NCI-H187 (cell line): ENCODE measurements around the gene OR52B6.
"Not testable (repeated sequence)": the region's sequence is repeated elsewhere in the genome, so short reads cannot be mapped to it uniquely, and the experiment has no call there.

Source experiments
- DNase-seq, 2 experiments: peaks; one replicate each; lab custom pipeline; 2025; lab: John Stamatoyannopoulos, UW

The OR52B6 gene

DNA sequence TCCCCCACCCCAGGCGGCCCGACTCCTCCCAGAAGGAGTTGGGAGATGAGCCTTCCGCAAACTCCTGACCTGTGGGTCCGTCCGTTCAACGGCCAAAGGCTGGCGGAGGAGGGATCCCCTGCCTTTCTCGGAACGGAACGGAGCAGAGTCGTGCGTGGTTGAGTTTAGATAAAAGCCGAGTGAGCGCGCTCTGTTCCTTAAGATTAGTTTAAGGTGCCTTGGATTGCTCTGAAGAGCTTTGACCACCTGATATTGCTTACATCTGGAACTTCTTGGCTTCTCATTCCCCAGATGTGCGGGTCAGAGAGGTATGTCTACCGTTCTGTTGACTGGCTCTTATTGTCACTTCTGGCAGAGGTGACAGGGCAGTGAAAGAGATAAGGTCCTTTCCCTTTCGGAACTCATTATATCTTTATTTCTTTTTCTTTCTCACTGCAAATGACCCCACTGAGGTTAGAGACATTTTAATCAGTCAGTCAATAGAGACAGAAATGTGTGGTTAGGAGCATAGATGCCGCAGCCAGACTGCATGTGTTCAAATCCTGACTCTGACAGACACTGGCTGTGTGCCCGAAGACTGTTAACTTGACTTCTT, 16.0 kb downstream of the OR52B6 start, which contains the start of gene TRIM6:
TSS of gene TRIM6 (plus strand) at position 31 of the 595 bp plus-strand sequence. CDS start at position 292, 261 bp downstream.
- DNase-seq, result no peak

DNA sequence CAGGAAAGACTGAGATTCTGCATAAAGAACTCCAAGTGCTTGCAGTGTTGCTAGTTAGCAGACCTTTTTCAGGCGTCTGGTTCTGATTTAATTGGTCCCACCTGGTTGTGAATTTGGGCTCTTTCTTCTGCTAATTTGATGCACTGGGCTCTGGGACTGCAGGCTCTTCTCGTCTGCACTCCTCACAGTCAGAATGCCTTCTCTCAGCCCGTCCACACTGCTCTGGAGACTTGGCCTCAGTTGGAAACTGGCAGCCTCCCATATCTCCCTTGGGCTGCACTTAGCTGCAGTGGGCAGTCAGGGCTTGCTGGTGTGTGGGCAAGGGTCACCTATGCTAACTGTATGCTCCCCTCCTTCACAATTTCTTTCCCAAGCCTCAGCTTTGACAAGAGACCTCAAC, 17.3 kb downstream of the OR52B6 start:
- no peak for DNase-seq

DNA sequence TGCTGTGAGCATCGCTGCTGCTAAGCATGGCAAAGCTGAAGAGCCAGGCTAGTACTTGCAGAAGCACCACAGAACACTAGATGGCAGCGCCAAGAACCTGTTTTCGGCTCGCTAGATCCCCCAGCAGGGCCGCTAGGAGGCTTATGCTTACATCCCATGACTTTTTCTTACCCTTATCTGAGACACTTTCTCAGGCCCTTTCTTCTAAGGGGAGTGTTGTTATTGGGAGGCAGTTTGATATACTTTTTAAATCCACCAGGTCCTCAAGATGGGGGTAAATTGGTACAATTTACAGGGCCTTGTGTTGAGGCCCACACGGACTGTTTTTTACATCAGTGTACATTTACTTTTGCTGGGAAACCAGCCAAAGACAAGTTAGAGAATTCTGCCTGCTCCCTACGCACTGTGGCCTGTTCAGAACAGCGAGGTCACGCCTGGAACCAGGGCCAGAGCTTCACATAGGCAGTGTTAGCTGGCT, 19.7 kb downstream of the OR52B6 start:
- DNase-seq, result no peak

DNA sequence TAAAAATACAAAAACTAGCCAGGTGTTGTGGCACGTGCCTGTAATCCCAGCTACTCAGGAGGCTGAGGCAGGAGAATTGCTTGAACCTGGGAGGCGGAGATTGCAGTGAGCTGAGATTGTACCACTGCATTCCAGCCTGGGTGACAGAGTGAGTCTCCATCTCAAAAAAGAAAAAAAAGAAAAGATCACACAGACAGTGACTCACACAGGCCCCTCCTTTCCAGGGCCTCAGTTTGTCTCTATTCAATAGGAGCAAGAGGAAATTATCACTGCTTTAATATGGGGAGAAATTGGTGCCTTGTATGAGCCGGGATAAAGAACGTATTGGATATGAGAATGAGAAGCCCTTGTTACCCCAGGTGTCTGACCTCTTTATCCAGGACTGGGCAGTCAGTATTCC, 22.1 kb downstream of the OR52B6 start:
- DNase-seq, result not testable (repeated sequence)

DNA sequence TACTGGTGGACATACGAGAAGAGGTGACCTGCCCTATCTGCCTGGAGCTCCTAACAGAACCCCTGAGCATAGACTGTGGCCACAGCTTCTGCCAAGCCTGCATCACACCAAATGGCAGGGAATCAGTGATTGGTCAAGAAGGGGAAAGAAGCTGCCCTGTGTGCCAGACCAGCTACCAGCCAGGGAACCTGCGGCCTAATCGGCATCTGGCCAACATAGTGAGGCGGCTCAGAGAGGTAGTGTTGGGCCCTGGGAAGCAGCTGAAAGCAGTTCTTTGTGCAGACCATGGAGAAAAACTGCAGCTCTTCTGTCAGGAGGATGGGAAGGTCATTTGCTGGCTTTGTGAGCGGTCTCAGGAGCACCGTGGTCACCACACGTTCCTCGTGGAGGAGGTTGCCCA, 22.6 kb downstream of the OR52B6 start:
- no peak for DNase-seq

DNA sequence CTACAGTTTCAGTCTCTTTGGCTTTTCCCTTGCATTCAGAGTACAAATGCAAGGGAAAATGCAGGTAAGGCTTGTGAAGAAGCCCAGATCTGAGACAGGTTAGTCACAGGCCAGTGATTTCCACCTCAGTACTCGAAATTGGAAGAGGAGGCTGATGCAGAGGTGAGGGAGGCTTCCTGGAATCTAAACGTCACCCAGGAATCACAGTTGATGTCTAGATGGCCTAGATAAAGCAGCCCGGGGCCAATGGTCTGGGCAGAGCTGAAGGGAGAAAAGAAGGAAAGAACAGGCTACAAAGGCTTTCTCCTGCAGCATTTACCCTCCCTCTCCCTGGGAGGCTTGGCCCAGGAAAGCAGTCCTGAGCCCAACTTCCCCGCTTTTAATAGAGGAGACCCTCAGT, 24.2 kb downstream of the OR52B6 start:
- no peak for DNase-seq

DNA sequence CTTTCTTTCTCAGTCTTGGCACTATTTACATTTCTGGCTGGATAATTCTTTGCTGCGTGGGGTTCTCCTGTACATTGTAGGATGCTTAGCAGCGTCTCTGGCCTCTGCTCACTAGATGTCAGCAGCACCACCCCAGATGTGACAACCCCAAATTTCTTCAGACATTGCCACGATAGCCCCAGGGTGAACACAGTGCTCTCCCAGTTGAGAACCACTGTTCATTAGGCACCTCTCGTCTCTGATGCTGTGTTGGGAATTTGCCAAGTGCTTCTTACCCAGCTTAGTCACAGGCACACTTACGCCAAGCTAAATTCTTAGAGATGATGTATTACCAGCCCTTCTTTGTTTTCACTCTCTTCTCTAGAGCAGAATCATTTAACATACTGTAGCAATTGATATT, 25.2 kb downstream of the OR52B6 start:
- no peak for DNase-seq

DNA sequence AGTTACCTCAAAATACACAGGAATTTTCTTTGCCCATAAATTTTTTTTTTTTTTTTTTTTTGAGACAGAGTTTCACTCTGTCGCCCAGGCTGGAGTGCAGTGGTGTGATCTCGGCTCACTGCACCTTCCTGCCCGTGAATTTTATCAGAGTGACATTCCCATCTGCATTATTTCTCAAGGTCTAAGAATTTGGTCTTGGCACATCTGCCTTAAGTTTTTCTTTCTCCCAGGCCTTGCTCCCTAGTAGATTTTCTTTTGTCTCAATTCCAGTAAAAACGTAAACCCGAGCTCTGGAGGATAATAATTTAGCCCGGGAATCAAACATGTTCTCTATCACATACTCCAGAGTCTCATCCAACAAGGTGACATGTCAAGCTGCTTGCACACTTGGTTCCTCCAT, 28.1 kb downstream of the OR52B6 start:
- DNase-seq, result no peak

DNA sequence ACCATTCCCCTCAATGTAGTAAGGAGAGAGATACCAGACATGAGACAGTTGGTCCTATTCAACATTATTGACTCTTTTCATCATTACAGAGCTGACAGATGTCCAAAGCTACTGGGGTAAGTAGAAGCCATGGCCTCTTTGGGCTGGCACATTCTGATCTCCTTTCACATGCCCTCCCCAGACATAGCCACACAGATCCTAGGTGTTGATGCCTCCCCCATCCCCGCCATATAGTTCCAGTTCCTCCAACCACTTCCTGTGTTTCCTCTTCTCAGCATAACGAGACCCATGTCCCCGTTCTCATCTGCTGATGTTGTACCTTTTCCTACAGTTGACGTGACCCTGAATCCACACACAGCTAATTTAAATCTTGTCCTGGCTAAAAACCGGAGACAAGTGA, 29.8 kb downstream of the OR52B6 start:
- DNase-seq, result no peak

DNA sequence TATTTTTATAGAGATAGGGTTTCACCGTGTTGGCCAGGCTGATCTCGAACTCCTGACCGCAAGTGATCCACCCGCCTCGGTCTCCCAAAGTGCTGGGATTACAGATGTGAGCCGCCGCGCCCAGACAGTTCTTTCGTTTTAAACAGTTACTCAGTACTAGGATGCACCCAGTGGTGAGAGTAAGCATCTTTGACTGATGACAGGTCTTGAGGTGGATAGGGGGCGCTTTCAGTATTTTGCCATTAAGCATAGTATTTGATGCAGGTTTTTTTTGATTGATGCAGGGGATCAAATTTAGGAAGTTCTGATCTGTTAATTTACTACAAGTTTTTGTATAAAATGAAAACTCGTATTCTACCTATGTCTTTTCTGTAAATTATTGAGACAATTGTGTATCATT, 30.9 kb downstream of the OR52B6 start:
- DNase-seq, result no peak

DNA sequence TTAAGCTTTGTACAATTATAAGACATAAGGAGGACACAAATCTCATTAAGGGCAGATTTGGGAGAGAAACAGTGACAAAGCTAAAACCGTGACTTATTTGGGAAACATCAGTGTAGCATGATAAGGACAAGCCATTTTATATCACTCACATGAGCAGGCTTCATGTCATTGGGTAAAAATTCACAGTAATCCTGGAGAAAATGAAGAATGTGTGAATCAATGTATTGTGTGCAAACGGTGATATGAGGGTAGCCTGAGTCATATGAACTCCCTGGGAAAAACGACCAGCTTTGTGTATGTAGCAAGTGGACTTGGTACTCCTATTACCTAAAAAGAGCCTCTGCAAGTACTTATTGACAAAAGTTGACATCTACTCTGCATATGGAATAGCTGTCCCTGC, 38.1 kb downstream of the OR52B6 start:
- no peak for DNase-seq

DNA sequence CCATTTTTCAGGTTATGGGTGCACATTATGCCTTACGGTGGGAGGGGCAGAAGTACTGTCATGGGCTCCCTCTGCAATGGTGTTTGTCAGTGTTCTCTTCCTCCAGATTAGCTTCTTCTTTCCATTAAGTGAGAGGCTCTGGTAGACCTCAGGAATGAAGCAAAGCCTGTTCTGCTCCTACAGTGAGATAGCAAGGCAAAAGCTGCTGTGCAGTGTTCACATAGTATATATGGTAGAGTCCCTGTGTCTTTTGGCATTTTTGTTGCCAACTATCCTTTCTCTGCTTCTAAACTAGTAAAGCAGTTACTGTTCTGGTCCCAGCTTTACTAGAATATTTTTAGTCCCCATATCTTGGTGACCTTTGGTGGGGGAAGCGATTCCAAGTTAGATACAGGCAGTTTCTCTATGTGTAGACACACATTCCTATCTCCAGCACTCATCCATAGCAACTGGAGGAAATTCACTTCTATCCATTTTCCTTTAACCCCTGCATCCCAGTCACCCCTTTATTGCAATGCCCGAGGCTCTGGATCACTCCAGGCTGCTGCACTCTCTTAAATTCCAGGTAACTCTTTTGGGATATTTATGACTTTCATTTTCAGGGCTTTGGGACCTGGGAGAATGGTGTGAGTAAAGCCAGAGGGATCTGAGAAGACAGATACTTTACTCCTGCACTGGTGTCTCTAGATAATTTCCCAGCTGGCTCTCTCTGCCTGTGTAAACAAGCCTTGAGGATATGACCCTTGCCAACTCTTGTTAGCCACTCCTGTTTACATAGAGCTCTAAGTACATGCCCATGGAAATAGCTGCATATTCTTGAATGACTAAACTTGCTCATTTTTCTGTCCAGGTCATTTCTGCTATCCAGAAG, 40.2 kb downstream of the OR52B6 start:
- no peak for DNase-seq

DNA sequence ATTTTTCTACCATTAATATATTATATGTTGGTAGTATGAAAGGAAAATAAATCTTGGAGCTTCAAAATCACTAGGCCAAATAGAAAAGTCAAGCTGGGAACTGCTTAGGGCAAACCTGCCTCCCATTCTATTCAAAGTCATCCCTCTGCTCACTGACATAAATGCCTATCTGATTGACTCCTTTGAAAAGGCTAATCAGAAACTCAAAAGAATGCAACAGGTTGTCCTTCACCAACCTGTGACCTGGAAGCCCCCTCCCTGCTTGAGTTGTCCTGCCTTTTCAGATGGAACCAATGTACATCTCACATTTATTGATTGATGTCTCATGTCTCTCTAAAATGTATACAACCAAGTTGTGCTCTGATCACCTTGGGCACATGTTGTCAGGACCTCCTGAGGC, 40.9 kb downstream of the OR52B6 start:
- DNase-seq, result no peak

DNA sequence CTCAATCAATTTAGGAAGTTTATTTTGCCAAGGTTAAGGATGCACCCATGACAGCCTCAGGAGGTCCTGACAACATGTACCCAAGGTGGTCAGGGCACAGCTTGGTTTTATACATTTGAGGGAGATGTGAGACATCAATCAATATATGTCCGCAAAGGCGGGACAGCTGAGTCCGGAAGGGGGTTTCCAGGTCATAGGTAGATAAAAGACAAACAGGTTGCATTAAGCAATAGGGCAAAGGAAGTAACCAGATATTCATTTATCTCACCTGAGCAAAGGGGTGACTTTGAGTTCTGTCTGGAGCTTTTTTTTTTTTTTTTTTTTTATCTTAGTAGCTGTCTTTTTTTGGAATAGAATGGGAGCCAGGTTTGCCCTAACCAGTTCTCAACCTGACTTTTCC, 42.1 kb downstream of the OR52B6 start:
- DNase-seq, result no peak

DNA sequence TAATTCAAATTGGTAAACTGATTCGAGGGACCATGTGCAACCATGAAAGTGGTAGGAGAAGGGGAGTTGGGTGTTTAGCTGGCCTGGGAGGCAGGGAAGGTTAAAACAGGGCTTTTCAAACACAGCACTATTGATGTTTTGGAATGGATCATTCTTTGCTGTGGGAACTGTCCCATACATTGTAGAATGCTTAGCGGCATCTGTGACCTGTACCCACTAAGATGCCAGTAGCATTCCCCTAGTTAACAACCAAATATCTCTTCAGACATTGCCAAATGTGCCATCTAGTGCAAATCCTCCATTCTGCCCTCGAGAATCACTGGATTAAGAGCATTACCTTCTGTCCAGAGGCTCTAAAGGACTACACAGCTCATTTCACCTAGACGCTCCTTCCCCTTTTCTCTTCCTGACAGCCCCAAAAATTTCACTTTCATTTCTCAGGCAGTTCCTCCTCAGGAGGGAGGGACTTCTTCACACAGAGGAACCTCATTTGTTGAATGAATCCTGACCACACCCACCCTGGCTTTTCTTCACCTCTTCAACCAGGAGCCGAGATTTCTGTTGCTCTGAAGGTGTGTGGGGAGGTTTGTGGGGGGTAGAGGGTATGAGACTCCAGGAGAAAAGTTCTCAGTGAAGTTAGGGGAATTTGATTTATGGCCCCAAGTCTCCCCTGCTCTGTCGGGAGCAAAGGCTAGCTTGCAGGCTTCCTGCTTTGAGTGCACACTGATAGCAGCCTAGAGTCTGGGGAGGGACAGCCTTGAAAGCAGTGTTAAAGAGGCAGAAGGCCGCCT, 44.0 kb downstream of the OR52B6 start, which contains the start of gene TRIM34:
TSS of gene TRIM34 (plus strand) at position 513 of the 791 bp plus-strand sequence. CDS start 7,331 bp downstream, outside the sequence.
- DNase-seq, result no peak

DNA sequence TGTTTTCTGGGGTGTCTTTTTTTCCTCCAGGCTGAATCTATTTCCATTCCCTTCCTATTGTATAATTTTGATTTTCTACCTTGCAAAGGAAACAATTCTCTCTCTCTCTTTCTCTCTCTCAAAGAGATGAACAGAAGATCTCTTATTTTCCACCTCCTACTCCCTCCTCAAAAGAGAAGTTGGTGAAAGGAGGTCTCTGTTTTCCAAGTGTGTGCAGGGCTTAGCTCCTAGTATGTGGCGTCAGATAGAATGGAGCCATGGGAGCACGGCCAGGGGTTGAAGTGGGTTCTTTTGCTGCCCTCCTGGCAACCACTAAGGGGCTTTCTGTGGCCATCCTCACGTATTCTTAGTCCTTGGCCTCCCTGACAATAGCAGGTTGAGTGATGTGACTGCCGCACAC, 44.6 kb downstream of the OR52B6 start:
- no peak for DNase-seq

DNA sequence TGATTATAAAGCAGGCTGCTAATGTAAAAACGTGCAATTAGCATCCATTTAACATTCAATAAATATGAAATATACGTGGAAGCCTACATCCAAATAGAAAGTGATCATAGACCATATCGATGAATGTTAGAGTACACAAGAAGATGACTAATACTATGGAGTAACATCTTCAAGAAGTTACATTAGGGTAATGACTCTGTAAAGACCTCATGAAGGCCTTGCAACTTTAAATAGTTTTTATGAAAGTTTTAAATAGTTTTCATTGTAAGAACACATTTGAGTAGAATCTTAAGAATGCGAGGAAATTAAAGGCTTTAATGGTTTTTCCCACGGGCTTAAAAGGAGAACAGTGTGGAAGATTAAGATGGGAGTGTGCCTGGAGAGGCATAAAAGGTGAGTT, 45.5 kb downstream of the OR52B6 start:
- no peak for DNase-seq

DNA sequence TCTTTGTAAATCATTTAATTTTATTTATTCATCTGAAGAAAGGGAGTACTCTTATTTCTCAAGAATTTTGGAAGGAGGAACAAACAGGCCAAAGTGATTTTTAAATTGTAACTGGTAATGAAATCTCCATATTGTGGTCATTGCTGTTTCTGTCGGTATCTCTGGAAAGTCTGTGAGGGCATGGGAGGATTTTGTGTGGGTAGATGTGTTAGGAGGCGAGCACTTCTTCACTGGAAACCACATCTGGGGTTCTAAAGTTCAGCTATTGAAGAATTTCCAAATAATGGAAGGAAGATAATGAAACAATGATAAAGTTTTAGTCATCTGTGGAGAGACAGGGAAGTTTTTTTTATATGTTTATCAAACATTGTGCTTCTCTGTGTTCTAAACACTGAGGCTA, 50.7 kb downstream of the OR52B6 start:
- no peak for DNase-seq
